ENCODE measurements around the gene SENP6.

- TF ChIP-seq POLR2A (IDR thresholded peaks at IDR 0.05; ENCODE audit: low read depth, low read length): no peak
- TF ChIP-seq TAF1 (IDR thresholded peaks at IDR 0.05; ENCODE audit: low read depth, low read length): no peak
- TF ChIP-seq POLR2AphosphoS5 (IDR thresholded peaks at IDR 0.05; ENCODE audit: low read depth, low read length): no peak
- TF ChIP-seq SPI1 (IDR thresholded peaks at IDR 0.05; ENCODE audit: low read depth, low read length): no peak
- no peak for TF ChIP-seq POU2F2 (IDR thresholded peaks at IDR 0.05; ENCODE audit: low read depth, low read length)
Measured at GRCh38 chr6:75557068-75557467, 44.6 kb upstream of the SENP6 start.

Measured in GM12891 (cell line).